HCT116 (cell line): ENCODE results near the gene SMTNL2. TPM values are rescaled to one million over a fixed set of nuclear protein-coding genes. Genes with fewer than 3 reads are reported as not detected.

Experiments
- ATAC-seq: fragments of 200-7000 bp; cut with Tn5 transposase; 2 replicates; pipeline ENCODE4 v1.9.1; 2020; ENCODE audit warnings: mild to moderate bottlenecking, moderate library complexity
- BruUV-seq: library from RNA; stranded (reverse); fragments of 400-500 nt; replicated peaks from 2 replicates; lab custom pipeline; 2021; lab: Mats Ljungman, UMichigan
- CTCF ChIA-PET: fragments of 300-600 bp; sonication (Branson Sonifier 250); formaldehyde crosslinking; loops from one replicate; lab custom pipeline; 2021; ENCODE audit warnings: antibody characterized with exemption; lab: Charles Lee
- POLR2A ChIA-PET: fragments of 300-600, 350-600 bp; sonication (Branson Sonifier 250); formaldehyde crosslinking; loops from one replicate; lab custom pipeline; 2021; ENCODE audit warnings: antibody characterized with exemption; lab: Charles Lee
- RAD21 ChIA-PET, 2 experiments: fragments of 300-600 bp; sonication (Branson Sonifier 250); formaldehyde crosslinking; loops; one replicate each; lab custom pipeline; 2023; ENCODE audit warnings: low total read pairs in 2 of 2; ENCODE audit not compliant: uncharacterized antibody in 2 of 2, unreplicated experiment in 2 of 2, low non-redundant PET in 1 of 2; lab: Charles Lee
- DNase-seq: peaks from one replicate; pipeline ENCODE4 v3.0.0-alpha.2; 2010; ENCODE audit warnings: low read depth, low spot score
- H2AFZ ChIP-seq: fragments of 200-600 bp; shearing (Covaris generic), sonication (generic); 2 replicates; pipeline ENCODE4 v1.6.1; 2017; ENCODE audit warnings: low read depth, mixed run types, mixed read lengths, antibody characterized with exemption, low read length; ENCODE audit not compliant: poor library complexity, severe bottlenecking
- H3K27ac ChIP-seq: 2 replicates; pipeline ENCODE4 v1.5.1; 2012; ENCODE audit warnings: low read depth, low read length
- H3K27me3 ChIP-seq: fragments of 200-600 bp; sonication (generic); 2 replicates; pipeline ENCODE4 v1.6.1; 2016; ENCODE audit warnings: mixed run types, low read length, mixed read lengths; ENCODE audit not compliant: insufficient read depth
- H3K36me3 ChIP-seq, 2 experiments: fragments of 200-500 bp in 1 of 2; fragments of 200-600 bp in 1 of 2; sonication (Bioruptor generic) in 1 of 2; sonication (generic) in 1 of 2; 2 replicates each; pipeline versions ENCODE4 v1.5.1 to v1.6.1; 2014 to 2016; ENCODE audit warnings: low read length in 2 of 2, inconsistent platforms in 1 of 2, mixed read lengths in 1 of 2, mixed run types in 1 of 2; ENCODE audit not compliant: insufficient read depth in 2 of 2, control insufficient read depth in 1 of 2
- H3K4me1 ChIP-seq, 2 experiments: fragments of 200-600 bp in 1 of 2; sonication (generic) in 1 of 2; 2 replicates each; pipeline versions ENCODE4 v1.5.1 to v1.6.1; 2012 to 2017; ENCODE audit warnings: low read length in 2 of 2, inconsistent platforms in 1 of 2, mild to moderate bottlenecking in 1 of 2, mixed read lengths in 1 of 2, mixed run types in 1 of 2, moderate library complexity in 1 of 2; ENCODE audit not compliant: insufficient read depth in 2 of 2, control insufficient read depth in 1 of 2
- H3K4me2 ChIP-seq: fragments of 200-600 bp; sonication (generic); 2 replicates; pipeline ENCODE4 v1.6.1; 2017; ENCODE audit warnings: mixed run types, low read length, mixed read lengths
- H3K4me3 ChIP-seq, 2 experiments: fragments of 200-600 bp in 1 of 2; sonication (generic) in 1 of 2; replicated peaks in 1 of 2; 2 replicates each; pipeline ENCODE4 v1.5.1; 2011 to 2016; ENCODE audit warnings: low read length in 2 of 2, control low read depth in 1 of 2, low read depth in 1 of 2, mild to moderate bottlenecking in 1 of 2, mixed read lengths in 1 of 2, mixed run types in 1 of 2
- H3K79me2 ChIP-seq: fragments of 200-600 bp; sonication (generic); 2 replicates; pipeline ENCODE4 v1.6.1; 2017; ENCODE audit warnings: mild to moderate bottlenecking, mixed run types, low read length, moderate library complexity, mixed read lengths; ENCODE audit not compliant: insufficient read depth
- H3K9ac ChIP-seq: fragments of 200-600 bp; sonication (generic); 2 replicates; pipeline ENCODE4 v1.6.1; 2016; ENCODE audit warnings: low read length, mixed read lengths
- H3K9me2 ChIP-seq: fragments of 200-600 bp; sonication (generic), shearing (Covaris generic); 2 replicates; pipeline ENCODE4 v1.6.1; 2017; ENCODE audit warnings: mixed run types, mild to moderate bottlenecking, moderate library complexity; ENCODE audit not compliant: insufficient read depth
- H3K9me3 ChIP-seq, 2 experiments: fragments of 200-500 bp in 1 of 2; fragments of 200-600 bp in 1 of 2; sonication (Bioruptor generic) in 1 of 2; sonication (generic) in 1 of 2; 2 replicates each; pipeline ENCODE4 v1.6.1; 2014 to 2017; ENCODE audit warnings: low read length in 2 of 2, mixed read lengths in 2 of 2, inconsistent platforms in 1 of 2, low read depth in 1 of 2, mild to moderate bottlenecking in 1 of 2, mixed run types in 1 of 2, moderate library complexity in 1 of 2; ENCODE audit not compliant: control insufficient read depth in 1 of 2, insufficient read depth in 1 of 2
- H4K20me1 ChIP-seq: fragments of 200-600 bp; sonication (generic), shearing (Covaris generic); 2 replicates; pipeline ENCODE4 v1.6.1; 2017; ENCODE audit warnings: mixed run types, mild to moderate bottlenecking, moderate library complexity; ENCODE audit not compliant: insufficient read depth
- CBX3 ChIP-seq: IDR thresholded peaks from 2 replicates; pipeline ENCODE4 v1.6.1; 2012; ENCODE audit warnings: low read depth
- ELF1 ChIP-seq: IDR thresholded peaks from 2 replicates; pipeline ENCODE4 v1.6.1; 2012; ENCODE audit warnings: low read depth, borderline replicate concordance
- JUND ChIP-seq: IDR thresholded peaks from 2 replicates; pipeline ENCODE4 v1.6.1; 2012
- POLR2A ChIP-seq: IDR thresholded peaks from 2 replicates; pipeline ENCODE4 v1.7.0; 2011; ENCODE audit warnings: borderline replicate concordance; ENCODE audit not compliant: insufficient read depth, insufficient read length; ENCODE audit errors: extremely low read depth
- POLR2AphosphoS5 ChIP-seq: IDR thresholded peaks from 2 replicates; pipeline ENCODE4 v1.6.1; 2011; ENCODE audit warnings: mild to moderate bottlenecking, low read depth, low read length, moderate library complexity
- SRF ChIP-seq: IDR thresholded peaks from 2 replicates; pipeline ENCODE4 v1.6.1; 2012; ENCODE audit warnings: low read depth
- TCF7L2 ChIP-seq: IDR thresholded peaks from 2 replicates; pipeline ENCODE4 v1.7.0; 2011; ENCODE audit warnings: borderline replicate concordance, inconsistent platforms; ENCODE audit not compliant: insufficient read depth, insufficient read length; ENCODE audit errors: extremely low read depth
- YY1 ChIP-seq: IDR thresholded peaks from 2 replicates; pipeline ENCODE4 v1.6.1; 2011; ENCODE audit warnings: low read length, low read depth, moderate library complexity, mild to moderate bottlenecking; ENCODE audit not compliant: insufficient replicate concordance; ENCODE audit errors: extremely low read depth
- ZFX ChIP-seq: fragments of 450-650 bp; IDR thresholded peaks from 2 replicates; pipeline ENCODE4 v1.6.1; 2017
- ZNF274 ChIP-seq: fragments of 200-500 bp; sonication (Bioruptor generic); IDR thresholded peaks from 2 replicates; pipeline ENCODE4 v1.6.1; 2014; ENCODE audit warnings: mild to moderate bottlenecking, low read depth, low read length, inconsistent platforms
- intact Hi-C: fragments of 100-400 bp; cut with micrococcal nuclease; formaldehyde crosslinking; loops from 2 replicates; pipeline ENCODE4 v1.10.0; 2022
- total RNA-seq: library from RNA; stranded (reverse); gene quantifications from one replicate; pipeline ENCODE4 v1.2.1, GENCODE V29; 2021; ENCODE audit not compliant: unreplicated experiment
- TF ChIP-seq, protein P1 (sequence below): IDR thresholded peaks from 2 replicates; pipeline ENCODE4 v1.6.1; 2012
- TF ChIP-seq, protein P2 (sequence below): IDR thresholded peaks from 2 replicates; pipeline ENCODE4 v1.6.1; 2012
- TF ChIP-seq, protein P3 (sequence below), 3 experiments: fragments of 200-600 bp in 1 of 3; sonication (generic) in 1 of 3; IDR thresholded peaks in 2 of 3; conservative IDR thresholded peaks in 1 of 3; 2 replicates each; pipeline ENCODE4 v1.5.1; 2012 to 2017; ENCODE audit warnings: low read depth in 2 of 3, low read length in 2 of 3, antibody characterized with exemption in 1 of 3, borderline replicate concordance in 1 of 3, control low read depth in 1 of 3, mild to moderate bottlenecking in 1 of 3, mixed read lengths in 1 of 3, mixed run types in 1 of 3, moderate library complexity in 1 of 3; ENCODE audit not compliant: insufficient read depth in 1 of 3

SMTNL2 gene
- total RNA-seq, 1 experiment from 2014 or later, result 2.3 TPM

DNA sequence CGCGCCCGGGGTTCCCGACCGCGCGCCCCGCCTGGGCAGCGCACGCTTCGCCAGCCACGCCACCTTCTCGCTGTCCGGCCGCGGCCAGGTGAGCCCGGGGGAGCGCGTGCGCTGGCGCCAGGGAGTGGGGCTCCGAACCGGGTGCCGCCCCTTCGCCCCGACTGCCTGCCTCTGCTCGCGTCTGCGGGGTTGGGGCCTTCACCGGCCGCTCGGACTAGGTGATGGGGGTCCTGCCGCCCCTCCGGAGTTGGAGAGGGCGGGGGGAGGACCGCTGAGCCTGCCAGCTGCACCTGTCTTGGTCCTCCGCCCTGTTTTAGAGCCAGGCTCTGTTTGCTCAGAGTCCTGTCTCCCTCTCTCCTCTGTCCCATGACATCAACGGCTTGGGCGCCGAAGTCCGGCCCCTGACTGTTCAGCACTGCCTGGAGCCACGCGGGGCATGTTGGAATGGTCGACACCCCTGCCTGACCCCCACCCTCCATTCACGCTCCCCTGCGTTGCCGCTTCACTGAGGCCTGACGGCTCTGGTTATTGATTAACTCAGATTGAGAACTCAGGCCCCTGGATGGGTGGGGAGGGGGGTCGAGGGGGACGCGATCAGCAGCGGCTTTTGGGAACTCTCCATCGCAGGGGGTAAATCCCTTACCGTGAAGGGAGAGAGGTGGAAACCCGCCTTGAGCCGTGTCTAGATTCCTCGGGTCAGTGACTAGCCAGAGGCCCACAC lies 748 bp downstream of the SMTNL2 start:
- Histone ChIP-seq H3K4me3 (peak overlapping the region; percentile 7 to 65; a peak in 2 of 4 replicates), H3K9me2 (no peaks in the 10 kb centered on the region), H3K27me3 (peaks cover 5% of the 10 kb centered on the region; the same call in 1 of the 2 replicates), H3K4me2 (peak overlapping the region; percentile 98), H3K4me1 (peaks cover 5 to 23% of the 10 kb centered on the region in 2 experiments; a peak in 3 of 4 replicates), H4K20me1 (no peaks in the 10 kb centered on the region)
- DNase-seq (no peak), ATAC-seq (no peak; the same call in 1 of the 2 replicates)
- RAD21 ChIA-PET, result no interaction called here
- CTCF ChIA-PET, result interaction anchor here (2.0 kb wide), 1 partner anchor 18 kb away, joined by 19 read pairs; no protein-coding TSS in a partner anchor
- BruUV-seq, result no TSS peak
- no peak for TF ChIP-seq CBX3
- no peak for TF ChIP-seq YY1
- TF ChIP-seq TCF7L2, result no peak
- no peak for TF ChIP-seq ZNF274
- TF ChIP-seq, protein P1, sequence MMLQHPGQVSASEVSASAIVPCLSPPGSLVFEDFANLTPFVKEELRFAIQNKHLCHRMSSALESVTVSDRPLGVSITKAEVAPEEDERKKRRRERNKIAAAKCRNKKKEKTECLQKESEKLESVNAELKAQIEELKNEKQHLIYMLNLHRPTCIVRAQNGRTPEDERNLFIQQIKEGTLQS, result no peak
- TF ChIP-seq ELF1, result no peak
- no peak for TF ChIP-seq ZFX
- TF ChIP-seq, protein P2, sequence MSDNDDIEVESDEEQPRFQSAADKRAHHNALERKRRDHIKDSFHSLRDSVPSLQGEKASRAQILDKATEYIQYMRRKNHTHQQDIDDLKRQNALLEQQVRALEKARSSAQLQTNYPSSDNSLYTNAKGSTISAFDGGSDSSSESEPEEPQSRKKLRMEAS, result no peak
- no peak for TF ChIP-seq POLR2A
- no peak for TF ChIP-seq POLR2AphosphoS5
- no peak for TF ChIP-seq SRF
- no peak for TF ChIP-seq JUND
- TF ChIP-seq, protein P3, sequence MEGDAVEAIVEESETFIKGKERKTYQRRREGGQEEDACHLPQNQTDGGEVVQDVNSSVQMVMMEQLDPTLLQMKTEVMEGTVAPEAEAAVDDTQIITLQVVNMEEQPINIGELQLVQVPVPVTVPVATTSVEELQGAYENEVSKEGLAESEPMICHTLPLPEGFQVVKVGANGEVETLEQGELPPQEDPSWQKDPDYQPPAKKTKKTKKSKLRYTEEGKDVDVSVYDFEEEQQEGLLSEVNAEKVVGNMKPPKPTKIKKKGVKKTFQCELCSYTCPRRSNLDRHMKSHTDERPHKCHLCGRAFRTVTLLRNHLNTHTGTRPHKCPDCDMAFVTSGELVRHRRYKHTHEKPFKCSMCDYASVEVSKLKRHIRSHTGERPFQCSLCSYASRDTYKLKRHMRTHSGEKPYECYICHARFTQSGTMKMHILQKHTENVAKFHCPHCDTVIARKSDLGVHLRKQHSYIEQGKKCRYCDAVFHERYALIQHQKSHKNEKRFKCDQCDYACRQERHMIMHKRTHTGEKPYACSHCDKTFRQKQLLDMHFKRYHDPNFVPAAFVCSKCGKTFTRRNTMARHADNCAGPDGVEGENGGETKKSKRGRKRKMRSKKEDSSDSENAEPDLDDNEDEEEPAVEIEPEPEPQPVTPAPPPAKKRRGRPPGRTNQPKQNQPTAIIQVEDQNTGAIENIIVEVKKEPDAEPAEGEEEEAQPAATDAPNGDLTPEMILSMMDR (IDR thresholded peaks at IDR 0.05 in 2 of 3, conservative IDR thresholded peaks at IDR 0.05 in 1 of 3; ENCODE audit: borderline replicate concordance in 1 of 3, insufficient read depth in 1 of 3, low read depth in 2 of 3, low read length in 2 of 3), result no peak
- TF ChIP-seq, all 23 proteins: peak for 0
- Histone ChIP-seq H3K9ac (peak overlapping the region; percentile 55), H3K36me3 (no peaks in the 10 kb centered on the region), H3K27ac (no peak overlapping the region; the same call in 1 of the 2 replicates), H3K79me2 (no peaks in the 10 kb centered on the region), H2AFZ (no peak overlapping the region), H3K9me3 (no peaks in the 10 kb centered on the region)
- intact Hi-C loops, result no loop called here
- POLR2A ChIA-PET, result interaction anchor here (1.4 kb wide), 1 partner anchor 18 kb away, joined by 4 read pairs; no protein-coding TSS in a partner anchor
